ENCODE measurements around the gene ATG3. TPM values are rescaled to one million over a fixed set of nuclear protein-coding genes. Genes with fewer than 3 reads are reported as not detected.

ATG3 gene
- total RNA-seq, 2 donors from 2014 or later = 45.7 to 73.5 TPM

- Histone ChIP-seq H3K4me3 (no peak overlapping the region), H3K36me3 (no peaks in the 10 kb centered on the region), H3K27me3 (replicated peaks; ENCODE audit: insufficient read depth) (no peaks in the 10 kb centered on the region), H3K9me3 (no peaks in the 10 kb centered on the region), H3K27ac (no peak overlapping the region), H3K4me1 (replicated peaks) (no peaks in the 10 kb centered on the region)
- DNase-seq (ENCODE audit: low spot score) = no peak
- TF ChIP-seq CTCF (IDR thresholded peaks at IDR 0.05) (no peak), POLR2A (IDR thresholded peaks at IDR 0.05) (no peak), POLR2AphosphoS5 (IDR thresholded peaks at IDR 0.05) (no peak)
- intact Hi-C loops (cut with DNase I) = no loop called here
- WGBS = 90% methylated on average over 7 of the region's 7 CpGs
Observed at GRCh38 chr3:112486811-112487505, 74.8 kb downstream of the ATG3 start.

DNA sequence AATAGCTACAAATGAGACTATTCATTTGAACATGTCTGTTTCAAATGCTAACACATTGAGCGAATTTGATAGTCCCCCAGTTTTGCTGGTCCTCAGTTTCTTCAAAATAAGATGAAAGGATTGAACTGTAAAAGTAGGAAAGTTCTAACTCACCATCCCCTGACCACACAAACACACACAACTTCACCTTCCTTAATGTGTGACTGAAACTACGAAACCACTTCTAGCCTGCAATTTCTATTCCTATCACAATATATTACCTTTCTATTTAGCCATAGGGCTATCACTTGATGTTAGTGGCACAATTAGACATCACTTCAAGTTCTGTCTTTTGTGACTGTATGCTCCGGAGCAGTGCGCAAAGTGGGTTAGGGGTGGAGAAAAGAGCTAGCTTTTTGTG lies 77.4 kb downstream of the ATG3 start:
- TF ChIP-seq POLR2A (IDR thresholded peaks at IDR 0.05) (no peak), POLR2AphosphoS5 (IDR thresholded peaks at IDR 0.05) (no peak), CTCF (IDR thresholded peaks at IDR 0.05) (no peak)
- H3K36me3 ChIP-seq = no peaks in the 10 kb centered on the region
- no peaks in the 10 kb centered on the region for H3K27me3 ChIP-seq (replicated peaks; ENCODE audit: insufficient read depth)
- DNase-seq (ENCODE audit: low spot score) = no peak
- intact Hi-C loops (cut with DNase I) = no loop called here
- no peak overlapping the region for H3K4me3 ChIP-seq
- WGBS = 95% methylated on average over 4 of the region's 4 CpGs
- no peaks in the 10 kb centered on the region for H3K9me3 ChIP-seq
- no peak overlapping the region for H3K27ac ChIP-seq
- no peaks in the 10 kb centered on the region for H3K4me1 ChIP-seq (replicated peaks)

GRCh38 chr3:112482675-112483074 lies 79.1 kb downstream of the ATG3 start:
- intact Hi-C loops (cut with DNase I) = no loop called here
- Histone ChIP-seq H3K36me3 (no peaks in the 10 kb centered on the region), H3K4me1 (replicated peaks) (no peaks in the 10 kb centered on the region), H3K27me3 (replicated peaks; ENCODE audit: insufficient read depth) (no peaks in the 10 kb centered on the region), H3K9me3 (no peaks in the 10 kb centered on the region), H3K27ac (no peak overlapping the region), H3K4me3 (no peak overlapping the region)
- DNase-seq (ENCODE audit: low spot score) = no peak
- WGBS = 72% methylated on average over 1 of the region's 1 CpG
- no peak for TF ChIP-seq POLR2AphosphoS5 (IDR thresholded peaks at IDR 0.05)
- TF ChIP-seq POLR2A (IDR thresholded peaks at IDR 0.05) = no peak
- TF ChIP-seq CTCF (IDR thresholded peaks at IDR 0.05) = no peak

Other genes with a start within 250 kb of the ATG3 start
- gene CD200, start 228.8 kb downstream of the ATG3 start, total RNA-seq = 1 to 10 TPM; 5.2 to 6.3 TPM
- 1 to 10 TPM in 1 of 2 donors, not detected in 1; 2.6 TPM for gene BTLA, start 62.5 kb downstream of the ATG3 start, total RNA-seq
- gene SLC35A5, start 83 bp upstream of the ATG3 start, total RNA-seq = 10 to 100 TPM; 40.4 to 62.3 TPM
- 10 to 100 TPM in 1 of 2 donors, 1 to 10 TPM in 1; 2.7 to 18.4 TPM for gene CCDC80, start 79.2 kb upstream of the ATG3 start, total RNA-seq

Measured in prostate gland (tissue), 2 donors.